ENCODE measurements around the gene PUDP.

Gene PUDP

DNA sequence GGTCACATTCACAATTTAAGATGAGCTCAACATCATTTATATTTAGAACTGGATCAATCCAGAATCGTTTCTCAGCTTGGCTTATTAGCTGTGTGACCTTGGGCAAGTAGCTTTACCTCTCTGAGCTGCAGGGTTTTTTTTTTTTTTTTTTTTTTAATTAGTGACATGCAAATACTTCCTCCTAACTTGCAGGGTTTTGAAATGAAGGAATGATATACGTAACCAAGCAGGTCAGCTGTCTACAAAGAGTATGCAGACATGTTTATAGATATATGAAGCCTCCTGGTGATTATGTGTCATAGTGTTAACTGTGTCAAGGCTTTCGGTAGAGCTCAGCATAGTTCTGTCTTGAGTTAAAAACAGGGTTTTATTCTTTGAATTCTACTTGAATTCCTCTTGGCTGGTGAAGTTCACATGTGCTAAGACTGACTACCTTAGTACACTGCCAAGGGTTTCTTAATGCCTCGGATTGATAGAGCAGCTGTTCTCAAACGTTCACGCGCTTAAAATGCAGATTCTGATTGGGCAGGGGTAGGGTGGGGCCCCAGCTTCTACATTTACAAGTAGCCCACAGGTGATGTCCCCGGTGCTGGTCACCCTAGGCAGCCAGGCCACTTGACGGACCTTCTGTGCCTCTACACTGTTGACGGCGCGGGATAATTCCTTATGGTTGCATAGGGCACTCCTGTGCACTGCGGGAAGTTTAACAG, 1.1 kb downstream of the PUDP start:
- DNase-seq: no peak

DNA sequence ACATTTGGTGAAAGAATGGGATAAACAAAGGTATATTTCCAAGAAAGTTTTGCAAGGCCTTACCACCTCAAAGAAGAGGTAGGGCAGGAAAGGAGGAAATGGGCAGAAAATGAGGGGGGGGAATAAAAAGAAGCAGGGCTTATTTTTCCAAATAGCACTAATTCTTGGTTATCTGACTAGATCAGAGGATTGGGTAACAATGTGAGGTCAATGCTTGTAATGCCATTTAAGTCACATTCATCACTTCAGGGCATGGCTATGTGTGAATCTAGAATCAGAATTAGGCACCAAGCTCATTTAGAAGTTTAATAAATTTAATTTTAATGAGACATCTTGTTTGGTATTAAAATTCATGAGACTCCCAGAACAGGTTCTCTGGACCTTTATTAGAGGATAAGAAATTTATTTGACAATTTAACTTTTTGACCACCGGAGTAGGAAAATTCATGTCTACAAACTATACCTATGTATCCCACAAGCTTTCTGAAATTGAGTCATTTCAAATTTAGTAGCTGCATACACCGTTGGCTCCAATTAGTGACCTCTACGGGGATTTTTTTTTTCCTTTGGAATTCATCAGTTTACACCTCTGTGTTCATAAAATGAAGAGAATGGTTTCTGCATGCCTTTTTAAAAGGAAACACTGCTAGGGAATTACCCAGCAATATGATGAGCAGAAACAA, 1.8 kb downstream of the PUDP start:
- no peak for DNase-seq

DNA sequence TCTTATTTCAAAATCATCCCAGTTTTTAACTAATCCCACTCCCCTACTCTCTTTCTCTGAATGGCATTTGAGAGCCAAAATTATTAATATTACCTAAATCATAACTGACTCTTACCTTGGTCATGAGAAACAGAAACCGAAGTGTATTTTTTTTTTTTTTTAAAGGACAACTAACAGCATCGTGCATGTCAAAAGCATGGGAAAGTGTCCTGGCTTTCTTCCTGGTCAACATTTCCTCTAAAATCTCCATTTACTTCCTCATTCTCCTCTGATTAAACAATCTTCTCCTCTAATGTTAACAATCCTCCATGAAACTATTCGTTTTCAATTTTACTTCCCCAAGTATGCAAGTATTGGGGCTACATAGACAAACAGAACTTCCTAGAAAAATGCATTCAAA, 2.5 kb downstream of the PUDP start:
- DNase-seq: no peak

DNA sequence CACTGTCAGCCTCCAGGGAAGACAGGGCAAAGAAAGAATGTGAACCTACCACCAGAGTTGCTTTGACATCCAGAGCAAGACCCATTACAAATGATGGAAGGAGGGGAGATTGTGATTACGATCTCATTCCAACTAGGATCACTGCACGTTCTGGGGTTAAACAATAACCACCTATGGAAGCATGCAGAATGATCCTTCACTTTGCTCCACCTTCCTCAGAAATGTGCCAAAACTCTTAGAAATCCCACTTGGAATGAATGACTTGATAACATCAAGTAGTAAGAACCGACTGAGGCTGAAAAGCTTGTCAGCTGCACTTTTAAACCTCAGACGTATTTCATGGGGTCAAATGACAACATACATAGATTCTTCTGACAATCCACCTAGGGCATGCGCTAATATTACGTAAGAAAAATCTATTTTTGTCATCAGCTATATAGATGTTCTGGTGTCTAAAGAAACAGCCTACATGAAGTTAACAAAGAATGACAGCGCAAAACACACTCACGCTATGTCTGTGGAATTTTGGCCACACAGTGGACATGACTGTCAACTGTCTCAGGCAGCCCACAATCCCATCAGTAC, 3.9 kb downstream of the PUDP start:
- no peak for DNase-seq

DNA sequence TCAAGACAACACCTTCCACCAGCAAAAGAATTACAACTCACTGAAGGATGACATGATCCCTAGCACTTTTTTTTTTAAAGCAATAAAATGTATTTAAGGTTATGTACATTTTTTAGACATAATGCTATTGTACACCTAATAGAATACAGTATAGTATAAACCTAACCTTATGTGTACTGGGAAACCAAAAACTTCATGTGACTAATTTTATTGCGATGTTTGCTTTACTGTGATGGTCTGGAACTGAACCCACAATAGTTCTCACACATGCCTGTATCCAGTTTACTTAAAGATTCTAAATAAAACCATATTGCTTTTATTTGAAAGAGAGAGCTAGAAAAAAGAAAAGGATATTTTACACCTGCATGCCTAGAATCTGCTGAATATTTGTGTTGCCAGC, 4.9 kb downstream of the PUDP start:
- no peak for DNase-seq

DNA sequence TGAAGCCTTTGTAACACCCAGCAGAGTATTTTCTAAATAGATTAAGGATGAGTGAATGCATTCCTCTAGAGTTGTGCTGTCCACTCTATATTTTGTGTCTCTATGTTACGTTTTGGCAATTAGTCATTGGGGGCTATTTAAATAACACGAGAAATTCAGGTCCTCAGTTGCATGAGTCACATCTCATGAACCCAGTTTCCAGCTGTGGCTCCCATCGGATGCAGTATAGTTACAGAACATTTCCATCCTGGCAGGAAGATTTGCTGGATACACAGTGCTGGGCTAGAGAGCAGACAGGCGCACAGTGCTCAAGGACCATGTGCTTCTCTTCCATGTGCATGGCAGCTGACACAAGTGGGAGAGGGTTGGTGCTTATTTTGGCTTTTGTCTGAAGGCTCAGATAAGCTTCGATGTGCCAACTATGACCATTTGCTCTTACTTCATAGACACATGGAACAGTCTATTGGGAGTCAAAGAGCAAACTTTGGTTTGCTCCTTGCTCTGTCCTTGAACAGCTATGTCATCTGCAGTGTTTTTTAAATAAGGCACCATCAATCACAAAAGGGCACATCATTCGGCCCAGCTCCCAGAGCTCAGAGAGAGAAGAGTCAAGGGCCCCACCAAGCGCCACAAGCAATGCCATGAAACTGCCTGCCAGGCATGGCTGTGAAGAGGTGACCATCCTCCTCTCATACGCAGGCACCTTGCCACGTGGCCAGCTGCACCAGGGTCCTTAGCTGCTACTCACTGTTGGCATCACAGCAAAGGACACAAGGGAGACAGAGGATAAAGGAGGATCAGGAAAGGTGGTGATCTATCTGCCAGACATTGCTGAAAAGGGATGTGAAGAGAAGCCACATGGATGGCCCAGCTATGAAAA, 8.5 kb downstream of the PUDP start:
- no peak for DNase-seq

DNA sequence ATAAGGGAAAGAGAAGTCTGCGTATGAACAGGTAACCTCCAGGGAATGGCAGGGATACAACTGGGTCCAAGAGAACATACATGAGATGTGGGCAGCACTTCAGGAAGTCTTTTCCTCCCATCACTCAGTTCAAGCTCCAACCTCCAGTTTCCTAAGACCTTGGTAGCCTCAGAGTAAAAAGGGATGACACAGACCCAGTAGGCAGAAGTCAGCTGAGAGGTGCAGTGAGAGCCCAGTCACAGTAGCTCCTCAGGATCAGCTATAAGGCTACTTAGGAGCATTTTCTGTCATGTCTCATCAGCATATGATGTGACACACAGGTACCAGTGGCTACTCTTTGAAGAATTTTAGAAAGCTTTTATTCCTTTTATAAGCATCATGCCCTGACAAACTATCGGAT, 13.0 kb downstream of the PUDP start:
- DNase-seq: no peak

DNA sequence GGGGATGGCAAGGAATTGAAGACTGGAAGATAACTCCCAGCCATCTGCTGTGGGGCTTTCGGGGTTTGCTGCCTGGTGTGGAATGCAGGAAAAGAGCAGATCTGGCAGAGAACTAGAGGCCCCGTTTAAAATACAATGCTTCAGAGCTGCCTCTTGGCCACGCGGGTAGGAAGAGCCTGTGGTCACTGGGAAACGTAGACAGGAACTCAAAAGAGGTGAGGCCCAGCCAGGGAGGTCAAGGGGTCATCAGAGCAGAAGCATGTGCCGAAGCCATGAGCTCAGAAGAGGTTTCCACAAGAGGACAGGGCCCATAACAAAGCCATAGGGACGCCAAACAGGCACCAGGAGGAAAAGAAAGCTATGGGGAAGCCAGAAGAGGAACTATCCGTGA, 14.9 kb downstream of the PUDP start:
- DNase-seq: no peak

DNA sequence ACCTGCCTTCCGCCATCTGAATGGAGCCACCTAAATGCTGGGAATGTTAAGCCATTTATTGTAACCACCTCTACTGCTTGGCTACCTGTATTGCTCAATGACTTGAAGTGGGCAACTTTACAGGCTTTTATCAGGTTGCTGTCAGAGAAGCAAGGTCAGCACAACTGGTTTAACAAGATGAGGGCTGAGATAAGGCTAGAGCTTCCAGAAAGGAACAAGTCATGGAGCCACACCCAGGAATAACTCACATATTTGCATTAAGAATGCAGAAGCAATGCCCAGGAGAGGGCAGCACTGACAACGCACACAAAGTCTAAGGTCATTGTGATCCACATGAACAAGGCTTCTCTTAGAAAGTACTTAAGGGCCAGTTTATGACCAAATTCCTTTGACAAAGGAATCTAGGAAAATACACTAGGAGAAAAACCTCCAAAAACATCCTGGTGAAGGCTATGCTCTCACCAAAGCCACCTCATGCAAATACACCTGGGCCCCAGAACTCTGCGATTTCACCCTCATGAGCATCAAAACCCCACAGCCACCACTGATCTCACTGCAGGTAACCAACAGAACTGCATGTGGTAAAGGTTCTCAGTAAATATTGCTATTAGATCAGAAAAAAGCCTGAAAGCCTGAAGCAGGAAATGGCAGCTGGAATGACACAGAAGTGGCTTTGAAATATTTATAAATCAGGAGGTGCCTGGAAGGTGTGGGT, 15.5 kb downstream of the PUDP start:
- DNase-seq: no peak

DNA sequence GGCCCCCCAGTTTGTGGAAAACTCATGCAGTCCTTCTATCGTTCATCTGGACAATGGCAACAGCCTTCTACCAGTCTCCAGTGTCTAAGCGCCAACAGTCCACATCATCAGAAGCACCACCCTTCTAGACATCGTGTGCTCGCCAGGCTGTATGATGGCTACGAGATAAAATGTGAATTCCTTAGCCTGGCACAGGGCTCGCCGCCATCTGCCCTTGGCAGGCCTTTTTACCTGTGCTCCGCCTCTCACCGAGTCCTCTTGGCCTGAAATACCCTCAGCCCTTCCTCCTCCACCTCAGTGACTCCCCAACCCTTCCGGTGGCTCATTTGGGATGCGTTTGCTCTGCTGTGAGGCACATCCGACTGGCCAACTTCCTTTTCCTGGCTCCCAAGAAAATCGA, 16.3 kb downstream of the PUDP start:
- DNase-seq: no peak

DNA sequence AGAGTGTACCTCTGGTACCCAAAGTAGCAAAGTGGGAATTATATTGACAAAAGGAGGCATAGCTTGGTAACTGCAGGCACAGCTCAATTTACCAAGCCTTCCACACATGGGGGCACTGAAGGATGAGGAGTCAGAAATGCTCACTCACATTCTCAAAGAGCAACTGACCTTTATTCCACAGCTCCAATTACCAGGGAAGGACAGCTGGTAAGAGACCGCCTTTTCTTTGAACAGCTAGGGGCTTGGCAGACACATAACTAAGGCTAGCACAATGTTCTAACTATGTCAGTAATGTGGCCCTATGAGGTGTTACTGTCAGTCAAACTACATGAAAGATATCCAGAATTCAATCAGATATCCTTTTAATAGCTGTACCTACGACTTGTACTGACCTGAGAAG, 20.9 kb downstream of the PUDP start:
- DNase-seq: no peak

DNA sequence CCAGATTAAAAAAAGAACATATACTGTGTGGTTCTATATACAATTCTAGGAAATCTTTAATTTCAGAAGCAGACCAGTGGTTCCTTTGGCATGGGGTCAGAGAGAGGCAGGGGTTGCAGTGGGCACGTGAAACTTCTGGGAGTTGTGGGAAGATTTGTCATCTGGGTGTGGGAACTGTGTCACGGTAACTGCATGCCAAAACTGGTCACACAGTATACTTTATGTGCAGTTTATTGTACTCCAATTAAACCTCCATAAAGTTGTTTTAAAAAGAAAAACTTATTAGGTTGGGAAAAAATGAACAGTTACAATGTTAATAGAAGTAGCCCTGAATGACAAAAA, 27.1 kb downstream of the PUDP start:
- DNase-seq: no peak

DNA sequence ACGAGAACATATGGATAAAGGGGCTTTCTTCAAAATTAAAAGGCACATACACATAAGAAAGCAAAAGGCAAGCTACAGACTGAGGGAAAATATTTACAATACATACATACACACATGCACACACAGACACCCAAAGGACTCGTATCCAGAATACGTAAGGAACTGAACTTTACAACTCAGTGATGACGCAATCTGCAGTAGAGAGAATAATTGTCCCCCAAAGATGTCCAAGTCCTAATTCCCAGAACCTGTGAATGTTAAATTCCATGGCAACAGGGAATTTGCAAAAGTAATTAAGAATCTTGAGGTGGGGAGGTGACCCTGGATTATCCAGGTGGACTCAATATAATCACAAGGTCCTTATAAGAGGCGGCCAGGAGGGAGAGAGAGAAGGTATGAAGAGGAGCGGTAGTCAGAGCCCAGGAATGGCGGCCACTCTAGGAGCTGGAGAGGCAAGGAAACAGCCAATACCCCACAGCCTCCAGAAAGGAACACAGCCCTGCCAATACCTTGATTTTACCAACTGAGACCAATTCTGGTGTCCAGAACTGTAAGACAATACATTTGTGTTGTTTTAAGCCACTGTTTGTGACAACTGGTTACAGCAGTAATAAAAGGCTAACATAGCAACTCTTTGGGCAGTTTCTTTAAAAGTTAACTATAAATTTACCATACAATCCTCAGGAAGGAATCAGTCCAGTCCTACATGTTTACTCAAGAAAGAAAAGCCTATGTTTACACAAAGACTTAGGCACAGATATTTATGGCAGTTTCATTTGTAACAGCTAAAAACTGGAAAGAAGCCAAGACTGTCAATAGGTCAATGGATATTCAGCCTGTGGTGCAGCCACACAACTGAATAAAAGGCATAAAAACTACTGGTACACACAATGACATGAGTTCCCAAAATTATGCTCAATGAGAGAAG, 27.7 kb downstream of the PUDP start:
- no peak for DNase-seq

DNA sequence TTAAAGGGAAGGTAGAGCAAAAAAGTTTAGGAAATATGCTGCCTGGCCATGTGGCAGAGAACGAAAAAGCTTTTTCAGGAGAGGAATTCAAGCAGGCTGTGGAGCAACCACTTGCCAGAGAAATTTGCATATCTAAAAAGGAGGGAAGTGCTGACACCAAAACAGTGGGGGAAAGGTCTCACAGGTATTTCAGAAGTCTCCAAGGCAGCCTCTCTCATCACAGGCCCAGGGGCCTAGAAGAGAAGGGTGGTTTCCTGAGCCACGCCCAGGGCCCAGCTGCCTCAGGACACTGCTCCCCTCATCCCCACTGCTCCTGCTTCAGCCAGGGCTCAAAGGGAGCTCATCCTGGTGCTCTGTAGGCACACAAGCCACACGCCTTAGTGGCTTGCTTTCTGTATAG, 30.4 kb downstream of the PUDP start:
- DNase-seq: no peak

DNA sequence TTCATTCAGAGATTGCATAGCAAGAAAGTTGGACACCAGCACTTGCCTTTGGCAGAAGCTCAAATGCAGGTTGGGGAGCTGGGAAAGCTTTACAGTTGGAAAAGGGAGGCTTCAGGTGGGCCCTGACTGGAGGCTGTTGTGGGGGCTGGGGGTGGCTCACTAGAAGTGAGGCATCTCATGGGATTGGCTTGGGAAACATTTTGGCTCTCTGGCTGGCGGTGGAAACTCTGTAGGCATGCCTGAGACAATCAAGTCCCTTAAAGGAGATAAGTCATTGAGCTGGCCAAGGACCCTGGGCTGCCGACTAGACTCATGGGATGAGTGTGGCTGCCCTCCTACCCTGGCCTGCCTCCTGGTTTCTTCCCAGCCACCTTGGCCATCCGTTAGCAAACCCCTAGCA, 31.9 kb downstream of the PUDP start:
- no peak for DNase-seq

DNA sequence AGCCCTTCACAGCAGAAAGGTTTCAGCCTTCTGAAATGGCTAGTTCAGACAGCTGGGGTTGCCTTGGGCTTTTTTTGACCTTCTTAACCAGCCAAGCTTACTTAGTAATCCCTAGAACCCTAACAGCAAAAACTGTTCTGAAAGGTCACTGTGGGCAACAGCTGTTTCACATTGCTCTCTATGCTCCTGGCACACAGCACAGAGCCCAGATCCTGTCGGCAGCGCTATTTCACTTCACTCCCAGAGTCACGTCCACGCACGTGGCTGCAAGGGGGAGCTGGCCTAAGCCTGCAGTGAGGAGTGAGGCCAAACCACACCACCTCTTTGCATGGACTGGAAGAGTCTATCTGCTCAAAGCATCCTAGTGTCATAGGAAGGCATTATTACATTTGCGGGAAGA, 32.4 kb downstream of the PUDP start:
- DNase-seq: no peak

DNA sequence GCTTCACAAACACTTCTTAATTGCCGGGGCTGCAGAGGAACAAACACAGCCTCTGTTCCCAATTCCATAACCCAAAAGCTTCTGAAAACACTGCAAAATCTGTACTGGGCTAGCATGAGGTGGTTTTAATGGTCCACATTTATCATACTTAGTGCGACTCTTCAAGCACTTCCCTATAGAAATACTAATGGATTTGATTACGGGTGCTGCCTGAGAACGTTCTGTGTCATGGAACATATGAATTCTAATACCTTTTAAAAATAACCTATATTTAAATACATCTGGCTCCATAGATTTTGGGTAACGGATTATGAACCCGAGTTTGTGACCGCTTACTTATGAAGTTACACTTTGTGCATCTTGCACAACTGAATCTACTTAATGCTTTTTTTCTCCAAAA, 35.9 kb downstream of the PUDP start:
- DNase-seq: no peak

DNA sequence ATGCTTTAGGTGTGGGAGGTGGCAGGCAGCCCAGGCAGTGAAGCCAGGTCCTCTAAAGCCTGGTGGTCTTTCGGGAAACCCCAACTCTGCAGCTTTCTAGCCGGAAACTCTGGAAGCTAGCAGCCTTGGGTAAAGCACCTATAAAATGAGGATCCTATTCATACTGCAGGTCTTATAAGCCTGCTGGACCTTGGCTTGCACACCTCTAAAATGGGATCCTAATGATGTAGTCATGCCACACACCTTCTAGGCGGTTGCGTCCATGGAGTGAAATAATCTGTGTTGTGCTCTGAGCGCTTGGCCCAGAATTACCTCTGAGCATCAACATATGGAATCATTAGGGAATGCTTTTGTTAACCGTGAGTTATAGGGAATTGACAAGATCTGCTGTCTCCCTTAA, 36.4 kb downstream of the PUDP start:
- DNase-seq: no peak

DNA sequence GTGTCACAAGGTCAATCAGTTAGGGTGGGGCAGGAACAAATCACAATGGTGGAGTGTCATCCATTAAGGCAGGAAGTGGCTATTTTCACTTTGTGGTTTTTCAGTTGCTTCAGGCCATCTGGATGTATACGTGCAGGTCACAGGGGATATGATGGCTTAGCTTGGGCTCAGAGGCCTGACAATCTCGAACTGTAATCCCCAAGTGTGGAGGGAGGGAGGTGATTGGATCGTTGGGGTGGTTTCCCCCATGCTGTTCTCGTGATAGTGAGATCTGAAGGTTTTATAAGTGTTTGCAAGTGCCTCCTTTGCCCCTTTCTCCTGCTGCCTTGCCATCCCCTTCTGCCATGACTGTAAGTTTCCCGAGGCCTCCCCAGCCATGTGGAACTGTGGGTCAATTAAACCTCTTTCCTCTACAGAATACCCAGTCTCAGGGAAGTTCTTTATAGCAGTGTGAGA, 37.1 kb downstream of the PUDP start:
- no peak for DNase-seq

DNA sequence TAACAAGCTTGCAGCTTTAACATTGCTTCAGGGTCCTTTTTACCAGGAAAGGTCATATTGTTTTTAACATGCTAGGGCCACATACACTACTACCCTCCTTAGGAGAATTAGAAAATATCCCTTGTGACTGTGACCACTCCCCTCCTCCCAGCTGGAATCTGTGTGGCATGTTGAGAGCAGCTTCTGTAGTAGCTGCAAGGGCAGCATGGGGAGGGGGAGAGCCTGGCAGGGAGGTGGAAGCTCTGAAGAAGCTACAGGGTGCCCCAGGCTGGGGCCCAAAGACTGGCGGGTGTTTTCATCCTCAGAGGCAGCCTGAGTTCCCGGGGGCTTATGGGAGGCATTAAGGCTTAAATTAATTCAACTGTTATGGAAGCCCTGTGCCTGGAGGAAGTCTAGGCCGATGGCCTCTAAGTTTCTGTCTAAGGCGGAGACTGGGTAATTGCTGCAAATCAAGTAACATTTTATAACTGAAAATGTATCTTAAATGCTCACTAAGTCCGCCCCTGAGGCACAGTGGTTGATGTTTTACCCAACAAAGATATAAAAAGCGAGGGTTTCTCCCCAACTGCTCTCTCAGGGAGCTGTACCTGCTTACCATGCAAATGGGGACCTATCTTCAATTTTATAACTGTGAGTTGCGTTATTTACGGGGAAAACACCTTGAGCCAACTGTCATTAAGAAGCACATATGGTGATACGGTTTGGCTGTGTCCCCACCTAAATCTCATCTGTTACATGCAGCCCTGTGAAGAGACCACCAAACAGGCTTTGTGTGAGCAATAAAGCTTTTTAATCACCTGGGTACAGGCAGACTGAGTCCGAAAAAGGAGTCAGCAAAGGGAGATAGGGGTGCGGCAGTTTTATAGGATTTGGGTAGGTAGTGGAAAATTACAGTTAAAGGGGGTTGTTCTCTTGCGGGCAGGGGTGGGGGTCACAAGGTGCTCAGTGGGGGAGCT, 37.8 kb downstream of the PUDP start:
- DNase-seq: no peak

All from activated gamma-delta T cell (primary cell).